ACC112 (cell line): ENCODE results near the gene RBL1.

Experiments
- H2AFZ ChIP-seq: fragments of 200-600 bp; sonication (generic); one replicate; pipeline ENCODE4 v1.6.0; 2017; ENCODE audit warnings: antibody characterized with exemption, low read length; ENCODE audit not compliant: unreplicated experiment
- H3K27ac ChIP-seq: fragments of 200-600 bp; sonication (generic); 2 replicates; pipeline ENCODE4 v1.5.1; 2014; ENCODE audit warnings: low read depth, mild to moderate bottlenecking, antibody characterized with exemption, low read length, moderate library complexity
- H3K27me3 ChIP-seq: fragments of 200-600 bp; sonication (generic); 2 replicates; pipeline ENCODE4 v1.6.1; 2014; ENCODE audit warnings: mild to moderate bottlenecking, antibody characterized with exemption, low read length, moderate library complexity, mixed read lengths; ENCODE audit not compliant: insufficient read depth
- H3K36me3 ChIP-seq: fragments of 200-600 bp; sonication (generic); 2 replicates; pipeline ENCODE4 v1.6.1; 2016; ENCODE audit warnings: mild to moderate bottlenecking, antibody characterized with exemption, low read length, moderate library complexity, mixed read lengths; ENCODE audit not compliant: insufficient read depth
- H3K4me1 ChIP-seq: fragments of 200-600 bp; sonication (generic); one replicate; pipeline ENCODE4 v1.6.1; 2016; ENCODE audit warnings: low read length, mixed read lengths; ENCODE audit not compliant: insufficient read depth, unreplicated experiment, control insufficient read depth
- H3K4me3 ChIP-seq: fragments of 200-600 bp; sonication (generic); 2 replicates; pipeline ENCODE4 v1.5.1; 2014; ENCODE audit warnings: mild to moderate bottlenecking, low read depth, low read length
- H3K79me2 ChIP-seq: fragments of 200-600 bp; sonication (generic); one replicate; pipeline ENCODE4 v1.6.0; 2016; ENCODE audit warnings: low read length; ENCODE audit not compliant: control insufficient read depth, unreplicated experiment, insufficient read depth

RBL1 gene

GRCh38 chr20:37119356-37120036 is 23.7 kb upstream of the RBL1 start:
- H3K36me3 ChIP-seq: no peaks in the 10 kb centered on the region
- no peak overlapping the region for H2AFZ ChIP-seq

GRCh38 chr20:37114012-37114411 is 18.2 kb upstream of the RBL1 start:
- Histone ChIP-seq H3K36me3 (no peaks in the 10 kb centered on the region), H3K4me3 (no peak overlapping the region), H3K27me3 (no peaks in the 10 kb centered on the region), H3K79me2 (no peaks in the 10 kb centered on the region), H3K4me1 (no peaks in the 10 kb centered on the region), H3K27ac (no peak overlapping the region), H2AFZ (no peak overlapping the region)

More at GRCh38 chr20:37119356-37120036, 23.7 kb upstream of the RBL1 start:
- no peak overlapping the region for H3K27ac ChIP-seq
- H3K27me3 ChIP-seq: no peaks in the 10 kb centered on the region
- H3K79me2 ChIP-seq: no peaks in the 10 kb centered on the region
- no peaks in the 10 kb centered on the region for H3K4me1 ChIP-seq
- no peak overlapping the region for H3K4me3 ChIP-seq

- Histone ChIP-seq H3K36me3 (no peaks in the 10 kb centered on the region), H2AFZ (no peak overlapping the region), H3K4me1 (no peaks in the 10 kb centered on the region), H3K79me2 (no peaks in the 10 kb centered on the region), H3K4me3 (no peak overlapping the region), H3K27me3 (no peaks in the 10 kb centered on the region), H3K27ac (no peak overlapping the region)
Measured at GRCh38 chr20:37111926-37112455, 16.2 kb upstream of the RBL1 start.

GRCh38 chr20:37108676-37109075 is 12.9 kb upstream of the RBL1 start:
- H3K36me3 ChIP-seq: no peaks in the 10 kb centered on the region
- H3K4me3 ChIP-seq: no peak overlapping the region
- no peaks in the 10 kb centered on the region for H3K4me1 ChIP-seq
- no peak overlapping the region for H2AFZ ChIP-seq
- no peak overlapping the region for H3K27ac ChIP-seq
- H3K79me2 ChIP-seq: no peaks in the 10 kb centered on the region
- no peaks in the 10 kb centered on the region for H3K27me3 ChIP-seq

- Histone ChIP-seq H3K27me3 (no peaks in the 10 kb centered on the region), H3K79me2 (no peaks in the 10 kb centered on the region), H3K4me3 (no peak overlapping the region), H3K36me3 (no peaks in the 10 kb centered on the region), H3K4me1 (no peaks in the 10 kb centered on the region), H3K27ac (no peak overlapping the region), H2AFZ (no peak overlapping the region)
Measured at GRCh38 chr20:37102571-37102970, 6.8 kb upstream of the RBL1 start.

GRCh38 chr20:37096415-37097041 is 731 bp upstream of the RBL1 start:
- Histone ChIP-seq H3K27ac (no peak overlapping the region), H3K27me3 (no peaks in the 10 kb centered on the region), H3K4me3 (peak overlapping the region; percentile 79), H3K4me1 (peaks cover 14% of the 10 kb centered on the region), H3K79me2 (peaks cover 37% of the 10 kb centered on the region), H3K36me3 (peaks cover 3% of the 10 kb centered on the region; the same call in 1 of the 2 replicates), H2AFZ (peak overlapping the region; percentile 97)

GRCh38 chr20:37095108-37095598 is 644 bp downstream of the RBL1 start:
- Histone ChIP-seq H3K36me3 (peaks cover 3% of the 10 kb centered on the region; the same call in 1 of the 2 replicates), H3K27me3 (no peaks in the 10 kb centered on the region), H3K4me1 (peaks cover 14% of the 10 kb centered on the region), H2AFZ (peak overlapping the region; percentile 9), H3K4me3 (peak overlapping the region; percentile 79), H3K79me2 (peaks cover 41% of the 10 kb centered on the region), H3K27ac (peak overlapping the region; percentile 81; the same call in 1 of the 2 replicates)

- no peak overlapping the region for H3K4me3 ChIP-seq
- peaks cover 6% of the 10 kb centered on the region for H3K36me3 ChIP-seq
- peaks cover 44% of the 10 kb centered on the region for H3K79me2 ChIP-seq
Measured at GRCh38 chr20:37090407-37090806, 5.4 kb downstream of the RBL1 start.

GRCh38 chr20:37081717-37082289 is 14.0 kb downstream of the RBL1 start:
- H3K27me3 ChIP-seq: no peaks in the 10 kb centered on the region
- no peaks in the 10 kb centered on the region for H3K4me1 ChIP-seq
- peaks cover 3% of the 10 kb centered on the region; the same call in 1 of the 2 replicates for H3K36me3 ChIP-seq

More at GRCh38 chr20:37090407-37090806, 5.4 kb downstream of the RBL1 start:
- no peak overlapping the region for H3K27ac ChIP-seq
- H3K4me1 ChIP-seq: peaks cover 11% of the 10 kb centered on the region
- H3K27me3 ChIP-seq: no peaks in the 10 kb centered on the region
- H2AFZ ChIP-seq: no peak overlapping the region

GRCh38 chr20:37077009-37077408 is 18.8 kb downstream of the RBL1 start:
- no peak overlapping the region for H3K4me3 ChIP-seq
- H2AFZ ChIP-seq: no peak overlapping the region
- no peaks in the 10 kb centered on the region for H3K27me3 ChIP-seq
- H3K27ac ChIP-seq: no peak overlapping the region
- H3K4me1 ChIP-seq: no peaks in the 10 kb centered on the region
- H3K79me2 ChIP-seq: peaks cover 12% of the 10 kb centered on the region
- H3K36me3 ChIP-seq: 0 out of 2 replicates have a peak, but pooled peaks cover 6% of the 10 kb centered on the region

More at GRCh38 chr20:37081717-37082289, 14.0 kb downstream of the RBL1 start:
- Histone ChIP-seq H3K4me3 (no peak overlapping the region), H2AFZ (no peak overlapping the region), H3K27ac (no peak overlapping the region), H3K79me2 (peaks cover 12% of the 10 kb centered on the region)
